ENCODE data around the gene GRID1. TPM values are rescaled to one million over a fixed set of nuclear protein-coding genes. Genes with fewer than 3 reads are reported as not detected.

Gene GRID1
- total and polyA plus RNA-seq, 9 of the 15 experiments (the other 6 are each of a cell fraction or from before 2014, with no cell fraction given) = 0.01 to 7.2 (median 1.2) TPM

GRCh38 chr10:86331861-86332260 lies 34.7 kb downstream of the GRID1 start:
- no TSS peak for BruUV-seq (replicated peaks)
- FAIRE-seq = no peak
- no peak for DNase-seq (ENCODE audit: extremely low read depth in 1 of 4, low spot score in 3 of 4)
- Histone ChIP-seq H3K27me3 (ENCODE audit: control insufficient read depth in 2 of 2, insufficient read depth in 2 of 2, low read length in 2 of 2) (peaks cover 0 to 6% of the 10 kb centered on the region in 2 experiments; a peak in 1 of 5 replicates), H3K79me2 (ENCODE audit: control insufficient read depth, insufficient read depth, low read length) (no peaks in the 10 kb centered on the region), H3K9ac (ENCODE audit: insufficient read depth in 1 of 2, low read depth in 2 of 2, low read length in 2 of 2) (no peak overlapping the region), H4K20me1 (replicated peaks; ENCODE audit: control insufficient read depth, insufficient read depth, low read length) (no peaks in the 10 kb centered on the region), H3K4me3 (no peak overlapping the region), H3K27ac (ENCODE audit: extremely low read depth, low read depth, low read length) (no peak overlapping the region), H3K9me3 (replicated peaks; ENCODE audit: control insufficient read depth, insufficient read depth, low read depth, low read length) (no peaks in the 10 kb centered on the region), H2AFZ (ENCODE audit: low read depth, low read length) (no peak overlapping the region), H3K9me1 (ENCODE audit: control insufficient read depth, insufficient read depth, low read length) (no peaks in the 10 kb centered on the region), H3K36me3 (ENCODE audit: control insufficient read depth, insufficient read depth, low read length) (no peaks in the 10 kb centered on the region), H3K4me2 (ENCODE audit: insufficient read depth, low read length) (no peak overlapping the region), H3K4me1 (replicated peaks in 1 of 2; ENCODE audit: control insufficient read depth in 2 of 2, insufficient read depth in 2 of 2, low read length in 2 of 2) (no peaks in the 10 kb centered on the region; a peak in 1 of 5 replicates)
- in situ Hi-C loops (cut with MboI) (no loop called here), intact Hi-C loops (cut with micrococcal nuclease) (no loop called here)
- CTCF ChIA-PET (ENCODE audit: low intra/inter-chr PET ratio) = no interaction called here
- no peak for ATAC-seq
- 2% methylated on average over 5 of the region's 8 CpGs for WGBS (ENCODE audit: insufficient coverage, low coverage, missing lambda C conversion rate)
- POLR2A ChIA-PET = interaction anchor here (1.5 kb wide), 1 partner anchor 17 kb away, joined by 5 read pairs; no protein-coding TSS in a partner anchor
- TF ChIP-seq GATA2 (CRISPR knock-in tag; IDR thresholded peaks at IDR 0.05) = no peak
- no peak for TF ChIP-seq ZNF197 (CRISPR knock-in tag; IDR thresholded peaks at IDR 0.05; ENCODE audit: low read depth)
- TF ChIP-seq LCOR (CRISPR knock-in tag; IDR thresholded peaks at IDR 0.05) = no peak
- TF ChIP-seq SFPQ (IDR thresholded peaks at IDR 0.05; ENCODE audit: low read depth, low read length) = no peak
- TF ChIP-seq ZNF507 (tag; conservative IDR thresholded peaks at IDR 0.05) = no peak
- TF ChIP-seq, protein P1, sequence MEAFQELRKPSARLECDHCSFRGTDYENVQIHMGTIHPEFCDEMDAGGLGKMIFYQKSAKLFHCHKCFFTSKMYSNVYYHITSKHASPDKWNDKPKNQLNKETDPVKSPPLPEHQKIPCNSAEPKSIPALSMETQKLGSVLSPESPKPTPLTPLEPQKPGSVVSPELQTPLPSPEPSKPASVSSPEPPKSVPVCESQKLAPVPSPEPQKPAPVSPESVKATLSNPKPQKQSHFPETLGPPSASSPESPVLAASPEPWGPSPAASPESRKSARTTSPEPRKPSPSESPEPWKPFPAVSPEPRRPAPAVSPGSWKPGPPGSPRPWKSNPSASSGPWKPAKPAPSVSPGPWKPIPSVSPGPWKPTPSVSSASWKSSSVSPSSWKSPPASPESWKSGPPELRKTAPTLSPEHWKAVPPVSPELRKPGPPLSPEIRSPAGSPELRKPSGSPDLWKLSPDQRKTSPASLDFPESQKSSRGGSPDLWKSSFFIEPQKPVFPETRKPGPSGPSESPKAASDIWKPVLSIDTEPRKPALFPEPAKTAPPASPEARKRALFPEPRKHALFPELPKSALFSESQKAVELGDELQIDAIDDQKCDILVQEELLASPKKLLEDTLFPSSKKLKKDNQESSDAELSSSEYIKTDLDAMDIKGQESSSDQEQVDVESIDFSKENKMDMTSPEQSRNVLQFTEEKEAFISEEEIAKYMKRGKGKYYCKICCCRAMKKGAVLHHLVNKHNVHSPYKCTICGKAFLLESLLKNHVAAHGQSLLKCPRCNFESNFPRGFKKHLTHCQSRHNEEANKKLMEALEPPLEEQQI (IDR thresholded peaks at IDR 0.05) = no peak
- no peak for TF ChIP-seq SMARCB1 (IDR thresholded peaks at IDR 0.05; ENCODE audit: insufficient read length, low read depth)
- no peak for TF ChIP-seq NFATC3 (IDR thresholded peaks at IDR 0.05)
- no peak for TF ChIP-seq ZNF140 (CRISPR knock-in tag; IDR thresholded peaks at IDR 0.05)
- TF ChIP-seq, protein P2, sequence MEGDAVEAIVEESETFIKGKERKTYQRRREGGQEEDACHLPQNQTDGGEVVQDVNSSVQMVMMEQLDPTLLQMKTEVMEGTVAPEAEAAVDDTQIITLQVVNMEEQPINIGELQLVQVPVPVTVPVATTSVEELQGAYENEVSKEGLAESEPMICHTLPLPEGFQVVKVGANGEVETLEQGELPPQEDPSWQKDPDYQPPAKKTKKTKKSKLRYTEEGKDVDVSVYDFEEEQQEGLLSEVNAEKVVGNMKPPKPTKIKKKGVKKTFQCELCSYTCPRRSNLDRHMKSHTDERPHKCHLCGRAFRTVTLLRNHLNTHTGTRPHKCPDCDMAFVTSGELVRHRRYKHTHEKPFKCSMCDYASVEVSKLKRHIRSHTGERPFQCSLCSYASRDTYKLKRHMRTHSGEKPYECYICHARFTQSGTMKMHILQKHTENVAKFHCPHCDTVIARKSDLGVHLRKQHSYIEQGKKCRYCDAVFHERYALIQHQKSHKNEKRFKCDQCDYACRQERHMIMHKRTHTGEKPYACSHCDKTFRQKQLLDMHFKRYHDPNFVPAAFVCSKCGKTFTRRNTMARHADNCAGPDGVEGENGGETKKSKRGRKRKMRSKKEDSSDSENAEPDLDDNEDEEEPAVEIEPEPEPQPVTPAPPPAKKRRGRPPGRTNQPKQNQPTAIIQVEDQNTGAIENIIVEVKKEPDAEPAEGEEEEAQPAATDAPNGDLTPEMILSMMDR (IDR thresholded peaks at IDR 0.05 in 2 of 3, conservative IDR thresholded peaks at IDR 0.05 in 1 of 3; ENCODE audit: insufficient read depth in 2 of 3, low read depth in 1 of 3, low read length in 3 of 3) = no peak
- no peak for TF ChIP-seq C11orf30 (IDR thresholded peaks at IDR 0.05; ENCODE audit: low read depth)
- no peak for TF ChIP-seq POLR2B (IDR thresholded peaks at IDR 0.05; ENCODE audit: low read depth, partially characterized antibody)
- TF ChIP-seq ZNF740 (CRISPR knock-in tag; IDR thresholded peaks at IDR 0.05) = no peak
- TF ChIP-seq ZNF740 (tag; IDR thresholded peaks at IDR 0.05) = no peak
- no peak for TF ChIP-seq RFX7 (CRISPR knock-in tag; IDR thresholded peaks at IDR 0.05)
- no peak for TF ChIP-seq ZNF146 (CRISPR knock-in tag; IDR thresholded peaks at IDR 0.05; ENCODE audit: unreplicated experiment)
- TF ChIP-seq ZNF354B (CRISPR knock-in tag; IDR thresholded peaks at IDR 0.05) = no peak
- no peak for TF ChIP-seq PHF20 (IDR thresholded peaks at IDR 0.05; ENCODE audit: partially characterized antibody)
